PC-3 (cell line): ENCODE data around the gene KCNC3.

ENCODE experiments used
- EZH2 ChIP-seq: fragments of 300-600 bp; sonication (generic); IDR thresholded peaks from one replicate; pipeline ENCODE4 v1.6.1; 2017; ENCODE audit warnings: antibody characterized with exemption, mild to moderate bottlenecking, low read length; ENCODE audit not compliant: unreplicated experiment
- EZH2phosphoT487 ChIP-seq: fragments of 300-600 bp; sonication (generic); IDR thresholded peaks from 2 replicates; pipeline ENCODE4 v1.6.1; 2018; ENCODE audit warnings: mild to moderate bottlenecking, antibody characterized with exemption, low read length, borderline replicate concordance
- TF ChIP-seq, protein P1 (sequence below): fragments of 300-600 bp; sonication (generic); conservative IDR thresholded peaks from 2 replicates; pipeline ENCODE4 v1.5.1; 2017; ENCODE audit warnings: antibody characterized with exemption, low read depth, mild to moderate bottlenecking, low read length

DNA sequence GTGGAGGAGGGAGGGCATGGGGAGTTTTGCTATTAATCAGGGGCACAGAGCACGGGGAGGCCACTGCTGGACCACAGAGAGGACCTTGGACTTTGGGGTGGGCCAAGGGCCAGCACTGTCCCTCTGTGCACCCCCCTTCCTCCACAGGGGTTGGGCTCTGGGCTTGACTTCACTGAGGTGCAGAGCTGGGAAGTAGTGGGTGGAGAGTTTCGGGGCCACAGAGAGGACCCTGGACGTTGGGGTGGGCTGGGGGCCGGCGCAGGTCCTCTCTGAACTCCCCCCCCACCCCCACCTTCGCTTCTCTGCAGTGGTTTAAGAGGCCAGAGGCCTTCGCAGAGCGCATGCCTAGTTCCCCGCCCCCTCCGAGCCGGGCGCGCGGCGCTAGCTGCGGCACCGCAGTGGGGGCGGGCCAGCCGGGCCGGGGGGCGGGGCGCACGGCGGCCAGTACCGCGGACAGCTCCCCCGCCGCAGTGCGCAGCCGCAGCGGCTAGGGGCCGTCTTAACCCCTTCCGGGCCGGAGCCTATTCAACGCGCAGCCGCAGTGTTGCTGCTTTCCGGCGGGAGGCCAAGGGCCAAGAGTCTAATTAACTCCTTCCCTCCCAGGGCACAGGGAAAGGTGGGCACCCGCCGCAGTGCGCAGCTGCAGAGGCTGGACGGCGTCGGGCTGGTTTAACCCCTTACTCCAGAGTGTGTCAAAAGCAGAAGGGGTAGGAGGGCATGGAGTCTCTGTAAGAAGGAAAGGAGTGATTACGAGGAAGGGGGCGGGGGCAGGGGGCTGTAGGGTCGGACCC is 3.7 kb downstream of the KCNC3 start:
- TF ChIP-seq, protein P1, sequence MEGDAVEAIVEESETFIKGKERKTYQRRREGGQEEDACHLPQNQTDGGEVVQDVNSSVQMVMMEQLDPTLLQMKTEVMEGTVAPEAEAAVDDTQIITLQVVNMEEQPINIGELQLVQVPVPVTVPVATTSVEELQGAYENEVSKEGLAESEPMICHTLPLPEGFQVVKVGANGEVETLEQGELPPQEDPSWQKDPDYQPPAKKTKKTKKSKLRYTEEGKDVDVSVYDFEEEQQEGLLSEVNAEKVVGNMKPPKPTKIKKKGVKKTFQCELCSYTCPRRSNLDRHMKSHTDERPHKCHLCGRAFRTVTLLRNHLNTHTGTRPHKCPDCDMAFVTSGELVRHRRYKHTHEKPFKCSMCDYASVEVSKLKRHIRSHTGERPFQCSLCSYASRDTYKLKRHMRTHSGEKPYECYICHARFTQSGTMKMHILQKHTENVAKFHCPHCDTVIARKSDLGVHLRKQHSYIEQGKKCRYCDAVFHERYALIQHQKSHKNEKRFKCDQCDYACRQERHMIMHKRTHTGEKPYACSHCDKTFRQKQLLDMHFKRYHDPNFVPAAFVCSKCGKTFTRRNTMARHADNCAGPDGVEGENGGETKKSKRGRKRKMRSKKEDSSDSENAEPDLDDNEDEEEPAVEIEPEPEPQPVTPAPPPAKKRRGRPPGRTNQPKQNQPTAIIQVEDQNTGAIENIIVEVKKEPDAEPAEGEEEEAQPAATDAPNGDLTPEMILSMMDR = no peak
- TF ChIP-seq EZH2 = no peak
- no peak for TF ChIP-seq EZH2phosphoT487
